DMS114 treated with DMSO at 0.1 percent for 48 hours (cell line): ENCODE data around the gene FAM180A.
"Not testable (repeated sequence)": the region's sequence is repeated elsewhere in the genome, so short reads cannot be mapped to it uniquely, and the experiment has no call there.

ENCODE experiments used
- DNase-seq: peaks from one replicate; lab custom pipeline; 2025; ENCODE audit not compliant: unreplicated experiment; lab: John Stamatoyannopoulos, UW

The FAM180A gene

DNA sequence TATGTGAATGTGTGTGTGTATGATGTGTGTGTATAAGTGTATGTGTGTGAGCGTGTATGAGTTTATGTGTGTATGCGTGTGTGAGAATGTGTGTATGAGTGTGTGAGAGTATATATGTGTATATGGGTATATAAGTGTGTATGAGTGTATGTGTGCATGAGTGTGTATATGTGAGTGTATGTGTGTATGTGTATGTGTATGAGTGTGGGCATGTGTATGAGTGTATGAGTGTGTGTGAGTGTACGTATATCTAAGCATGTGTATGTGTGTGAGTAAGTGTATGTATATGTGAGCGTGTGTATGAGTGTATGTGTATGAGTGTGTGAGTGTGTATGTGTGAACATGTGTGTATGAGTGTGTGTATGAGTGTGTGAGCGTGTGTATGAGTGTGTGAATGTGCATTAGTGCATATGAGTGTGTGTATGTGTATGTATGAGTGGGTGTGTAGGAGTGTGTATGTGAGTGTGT is 33.5 kb downstream of the FAM180A start:
- DNase-seq = no peak

DNA sequence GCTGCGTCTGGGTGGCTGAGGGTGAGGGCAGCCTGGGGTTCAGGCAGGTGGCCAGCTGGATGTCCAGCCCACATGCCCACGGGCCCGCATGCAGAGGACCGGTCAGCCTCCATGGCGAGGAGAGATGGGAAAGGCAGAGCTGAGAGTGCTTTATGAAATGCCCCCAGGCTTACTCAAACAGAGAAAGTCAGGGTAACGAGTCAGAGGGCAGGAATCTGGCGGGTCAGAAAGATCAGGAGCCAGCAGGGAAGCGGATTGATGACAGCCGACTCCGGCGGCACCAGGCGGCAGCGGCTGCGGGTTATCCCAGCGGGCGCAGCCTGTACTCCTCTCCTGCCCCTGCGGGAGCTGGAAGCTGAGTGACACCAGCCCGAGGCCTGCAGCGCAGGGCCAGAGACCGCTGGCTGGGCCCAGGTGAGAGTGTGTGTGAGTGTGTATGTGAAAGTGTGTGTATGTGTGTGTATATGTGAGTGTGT is 34.0 kb downstream of the FAM180A start:
- no peak for DNase-seq

DNA sequence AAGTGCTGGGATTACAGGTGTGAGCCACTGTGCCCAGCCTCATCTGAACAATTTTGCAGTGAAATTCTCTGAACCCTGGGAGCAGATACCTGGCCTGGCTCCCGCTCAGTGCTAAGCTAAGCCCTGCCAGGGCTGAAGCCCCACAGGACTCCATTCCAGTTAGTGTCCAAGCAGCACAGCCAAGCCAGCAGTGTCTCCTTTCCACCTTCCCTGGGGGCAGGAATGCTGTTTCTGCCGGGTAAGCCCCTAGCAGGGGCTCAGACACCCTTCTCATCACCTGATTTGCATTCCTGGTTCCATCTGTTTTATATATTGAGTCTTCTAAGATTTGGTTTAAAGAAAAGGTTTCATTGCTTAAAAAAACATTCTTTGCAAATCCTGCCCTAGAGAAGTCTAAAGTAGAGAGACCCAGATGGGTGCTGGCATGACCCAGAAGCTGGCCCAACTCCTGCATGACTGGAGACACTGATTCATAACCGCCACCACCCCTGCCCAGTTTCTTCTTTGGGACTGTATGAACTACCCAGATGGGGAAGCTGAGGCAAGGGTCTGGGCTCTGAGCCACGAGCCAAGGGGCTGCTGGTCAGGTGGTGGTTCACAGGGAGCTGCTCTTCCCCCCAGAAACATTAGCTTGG is 34.7 kb downstream of the FAM180A start:
- DNase-seq = no peak

- no peak for DNase-seq
Observed at GRCh38 chr7:135712796-135713195, 35.8 kb downstream of the FAM180A start.

GRCh38 chr7:135712182-135712782 is 36.3 kb downstream of the FAM180A start:
- DNase-seq = no peak

- DNase-seq = no peak
Observed at GRCh38 chr7:135711139-135711469, 37.5 kb downstream of the FAM180A start.

DNA sequence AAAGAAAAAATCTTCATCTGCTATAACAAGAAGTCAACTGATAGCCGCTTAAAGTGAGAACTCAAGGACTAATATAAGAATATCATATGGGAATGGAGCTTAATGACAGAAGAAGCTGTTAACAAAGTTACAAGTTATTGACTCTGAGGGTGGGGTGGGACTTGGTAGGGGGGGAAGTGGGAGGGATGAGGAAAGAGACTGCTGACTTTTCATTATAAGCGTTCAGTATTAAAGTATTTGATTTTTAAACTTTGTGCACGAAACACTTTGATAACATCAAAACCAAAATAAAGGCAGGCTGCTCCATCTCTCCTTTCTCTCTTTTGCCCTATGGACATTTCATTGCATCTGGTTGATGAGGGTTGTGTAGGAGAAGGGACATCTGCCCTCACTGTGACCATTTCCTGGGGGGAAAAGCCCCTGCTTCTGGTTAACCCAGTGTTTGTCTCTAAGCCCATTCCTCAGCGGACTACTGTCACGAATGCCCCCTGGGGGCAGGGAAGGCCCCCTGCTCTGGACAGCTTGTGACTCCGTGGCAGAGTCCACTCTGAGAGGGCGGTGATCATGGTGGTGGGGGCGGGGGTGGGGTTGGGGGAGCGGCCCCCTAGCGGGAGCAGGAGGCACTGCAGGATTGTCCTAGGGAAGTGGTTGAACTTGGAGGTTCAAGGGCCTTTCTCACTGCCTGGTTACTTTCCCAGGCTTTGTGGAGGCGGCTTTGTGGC is 38.0 kb downstream of the FAM180A start:
- no peak for DNase-seq

DNA sequence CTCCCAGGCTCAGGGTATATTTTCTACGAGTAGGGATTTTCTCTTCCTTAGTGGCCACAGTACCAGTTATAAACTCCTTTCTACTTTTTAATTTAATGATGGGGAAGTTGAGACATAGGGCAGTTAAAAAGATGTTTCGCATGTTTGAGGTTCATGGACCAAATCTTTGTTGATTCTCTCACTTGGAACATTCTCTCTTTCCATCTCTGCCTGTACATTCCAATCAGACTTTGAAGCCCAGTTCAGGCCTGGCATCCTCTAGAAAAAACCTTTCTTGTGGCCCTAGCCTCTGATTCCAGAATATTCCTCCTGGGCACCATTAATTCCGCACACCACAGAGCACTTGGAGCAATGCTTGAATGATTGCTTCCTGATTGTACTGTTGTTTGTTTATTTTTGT is 39.1 kb downstream of the FAM180A start:
- no peak for DNase-seq

- DNase-seq = no peak
Observed at GRCh38 chr7:135708041-135708440, 40.6 kb downstream of the FAM180A start.

DNA sequence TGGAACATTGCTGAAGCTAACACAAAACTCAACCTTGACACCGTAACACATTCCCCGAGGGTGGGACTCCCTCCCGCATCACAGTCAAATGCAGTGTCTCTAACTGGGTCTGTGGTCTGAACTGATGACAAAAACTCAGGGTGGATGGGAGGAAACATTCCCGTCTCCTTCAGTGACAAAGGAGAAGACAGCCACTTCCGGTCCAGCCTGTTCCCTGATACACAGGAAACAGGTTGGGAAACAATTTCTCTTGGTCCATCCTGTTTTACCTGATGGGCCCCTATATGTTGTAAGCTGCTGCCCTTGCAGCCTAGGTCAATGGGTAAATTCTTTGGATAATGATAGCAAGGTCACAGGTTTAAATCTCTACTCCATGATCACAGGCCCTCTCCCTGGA is 41.0 kb downstream of the FAM180A start:
- DNase-seq = no peak

- DNase-seq = no peak
Observed at GRCh38 chr7:135706858-135707569, 41.6 kb downstream of the FAM180A start.

DNA sequence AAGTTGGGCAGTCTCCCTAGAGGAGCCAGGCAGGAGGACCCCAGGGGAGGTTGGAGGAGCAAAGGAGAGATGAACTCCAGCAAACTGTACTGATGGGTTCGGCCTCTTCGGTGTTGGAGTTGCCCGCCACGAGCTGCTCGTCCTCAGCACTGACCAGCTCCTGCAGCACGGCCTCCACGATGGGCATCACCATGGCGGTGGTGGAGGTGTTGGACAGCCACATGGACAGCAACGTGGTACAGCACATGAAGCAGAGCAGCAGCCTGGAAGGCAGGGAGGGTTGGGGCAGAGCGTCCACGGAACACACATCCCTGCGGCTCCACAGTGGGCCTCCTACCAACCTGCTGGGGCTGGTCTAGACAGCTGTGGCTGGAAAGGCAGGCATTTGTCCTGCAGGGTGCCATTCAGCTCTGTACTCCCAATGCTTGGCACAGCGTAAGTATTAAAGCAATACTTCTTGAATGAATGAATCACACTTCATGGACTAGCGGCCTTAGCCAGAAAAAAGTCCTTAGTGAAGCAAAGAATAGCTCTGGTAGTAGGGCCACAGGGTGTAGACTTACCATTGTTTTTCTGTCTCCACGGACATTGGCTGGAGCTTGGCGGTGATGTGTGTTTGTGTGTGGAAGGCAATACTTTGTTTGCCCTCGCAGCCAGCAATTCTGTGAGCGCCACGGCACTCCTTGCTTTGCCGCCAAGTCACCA is 42.4 kb downstream of the FAM180A start:
- DNase-seq = no peak

DNA sequence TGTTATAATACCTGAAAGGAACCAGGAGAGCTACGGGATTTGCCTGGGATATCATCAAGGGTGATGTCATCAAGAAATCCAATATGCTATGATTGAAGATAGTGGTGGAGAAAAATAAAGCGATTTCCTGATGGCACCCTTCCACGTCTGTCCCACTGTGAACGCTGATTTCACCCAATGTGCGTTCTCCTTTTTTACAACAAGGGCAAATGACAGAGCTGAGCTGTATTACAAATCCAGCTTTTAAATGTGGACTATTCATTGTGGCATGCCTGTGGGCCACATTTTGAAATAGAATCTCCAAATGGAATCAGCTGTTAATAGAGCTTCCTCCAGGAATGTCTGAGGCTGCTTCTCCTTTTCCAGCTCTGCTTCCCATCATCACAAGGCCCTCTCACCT is 43.9 kb downstream of the FAM180A start:
- no peak for DNase-seq

DNA sequence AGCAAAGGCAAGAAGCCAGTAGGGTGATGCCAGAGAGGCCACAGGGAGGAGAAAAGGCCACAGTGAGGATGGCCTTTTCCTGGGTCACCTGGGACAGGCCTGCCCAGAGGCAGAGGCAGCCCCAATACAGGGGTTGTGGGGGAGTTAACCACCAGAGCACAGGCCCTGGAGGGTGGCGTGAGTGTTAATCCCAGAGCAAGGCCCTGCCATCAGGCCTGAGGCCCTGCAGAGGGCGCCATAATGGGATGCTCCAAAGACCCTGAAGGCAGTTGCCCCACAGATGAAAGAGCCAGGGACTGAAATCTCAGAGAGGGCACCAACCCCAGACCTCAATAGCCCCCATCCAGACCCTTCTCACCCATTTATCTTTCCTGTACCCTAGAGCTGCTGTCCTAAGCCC is 44.5 kb downstream of the FAM180A start:
- DNase-seq = no peak

DNA sequence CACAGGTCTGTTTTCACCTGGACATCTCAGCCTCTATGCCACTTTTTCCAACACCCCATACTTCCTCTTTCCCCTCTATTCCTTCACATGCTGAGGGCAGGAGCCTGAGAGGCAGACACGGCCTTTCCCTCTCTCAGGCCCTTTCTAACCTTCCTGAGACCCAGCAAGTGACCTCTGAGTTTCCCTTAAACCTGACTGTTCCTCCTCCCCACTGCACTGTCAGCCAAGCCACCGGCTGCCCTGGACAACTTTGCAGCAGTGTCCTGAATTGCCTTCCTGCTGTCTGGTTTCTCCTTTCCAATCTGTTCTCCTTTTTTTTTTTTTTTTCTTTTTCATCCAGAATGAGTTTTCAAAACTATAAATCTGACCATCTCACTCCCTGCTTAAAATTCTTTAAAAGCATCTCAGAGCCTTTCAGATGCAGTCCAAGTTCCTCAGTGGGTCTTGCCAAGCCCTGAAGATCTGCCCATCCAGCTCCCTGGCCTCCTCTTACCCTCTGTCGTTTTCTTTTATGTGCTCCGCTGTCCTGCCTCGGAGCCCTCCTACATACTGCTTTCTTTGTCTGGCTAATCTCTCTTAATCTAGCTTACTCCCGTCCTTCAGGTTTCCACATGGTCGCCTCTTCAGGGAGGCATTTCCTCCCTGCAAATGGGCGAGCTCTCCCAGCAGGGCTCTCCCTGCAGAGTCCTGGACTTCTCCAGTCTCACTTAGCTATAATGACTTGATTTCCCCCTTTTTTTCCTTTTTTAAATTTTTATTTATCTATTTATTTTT is 51.1 kb downstream of the FAM180A start:
- DNase-seq = no peak

DNA sequence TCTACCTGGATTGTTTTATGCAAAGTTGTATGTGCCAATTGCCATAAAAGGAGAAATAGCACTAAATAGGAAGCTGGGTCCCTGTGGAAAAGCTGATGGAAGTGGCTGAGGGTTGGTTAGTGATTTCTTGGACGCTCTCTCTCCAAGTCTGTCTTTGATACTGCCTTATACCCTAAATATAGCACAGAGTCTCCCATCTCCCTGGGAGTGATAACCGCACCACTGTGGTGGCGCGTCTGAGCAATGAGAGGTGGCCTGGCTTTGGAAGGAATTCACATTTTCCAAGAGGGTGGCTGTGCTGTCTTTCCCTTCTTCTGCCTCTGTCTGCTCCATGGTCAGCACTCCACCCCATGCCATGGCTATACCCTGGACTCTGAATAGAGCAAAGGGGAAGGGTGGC is 55.1 kb downstream of the FAM180A start:
- no peak for DNase-seq

- DNase-seq = not testable (repeated sequence)
Observed at GRCh38 chr7:135692606-135693005, 56.0 kb downstream of the FAM180A start.

DNA sequence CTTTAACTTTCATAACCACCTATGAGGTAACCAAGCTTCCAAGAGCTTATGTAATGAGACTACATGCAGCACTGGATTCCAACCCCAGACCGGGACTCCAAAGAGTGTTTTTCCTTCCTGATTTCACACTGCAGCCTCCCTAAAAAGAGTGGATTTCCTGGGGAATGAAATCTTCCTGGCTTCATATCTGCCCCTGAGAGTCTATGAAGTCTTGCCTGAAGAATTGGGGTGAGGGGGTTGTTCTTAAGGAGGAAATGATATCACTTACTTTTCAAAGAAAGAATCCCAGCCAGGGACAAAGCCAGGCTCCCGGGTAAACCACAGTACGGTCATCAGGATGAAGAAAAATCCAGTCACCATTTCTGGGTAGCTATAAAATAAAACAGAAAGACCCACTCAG is 56.6 kb downstream of the FAM180A start:
- no peak for DNase-seq

GRCh38 chr7:135690566-135690965 is 58.0 kb downstream of the FAM180A start:
- DNase-seq = no peak

DNA sequence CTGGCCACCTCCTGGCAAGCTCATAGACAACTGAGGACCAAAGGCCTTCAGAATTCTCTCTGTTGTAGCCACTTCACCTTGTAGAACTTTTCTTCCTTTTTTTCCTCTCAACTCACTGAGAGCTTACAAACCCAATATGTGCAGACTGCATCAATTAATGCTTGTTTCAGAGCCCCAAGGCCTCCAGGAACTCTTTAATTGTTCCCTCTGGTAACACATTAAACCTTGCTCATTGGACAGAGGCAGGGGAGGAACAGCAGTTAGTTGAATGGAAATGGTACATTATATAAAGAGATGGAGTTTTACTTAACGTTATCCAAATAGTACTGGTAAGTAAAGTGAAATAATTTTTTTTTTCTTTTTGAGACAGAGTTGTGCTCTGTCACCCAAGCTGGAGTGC is 61.1 kb downstream of the FAM180A start:
- no peak for DNase-seq
